Occipital lobe (tissue), 2 donors: ENCODE measurements around the gene OR4F15. TPM values are rescaled to one million over a fixed set of nuclear protein-coding genes. Genes with fewer than 3 reads are reported as not detected.
"Not testable (repeated sequence)": the region's sequence is repeated elsewhere in the genome, so short reads cannot be mapped to it uniquely, and the experiment has no call there.

Source experiments
- DNase-seq: peaks from one replicate; lab custom pipeline; 2025; lab: John Stamatoyannopoulos, UW
- total RNA-seq: library from RNA; depleted of rRNA; stranded (reverse); fragments of >200 nt; gene quantifications from one replicate; pipeline ENCODE4 v1.2.3, GENCODE V29; 2014

OR4F15 gene, protein sequence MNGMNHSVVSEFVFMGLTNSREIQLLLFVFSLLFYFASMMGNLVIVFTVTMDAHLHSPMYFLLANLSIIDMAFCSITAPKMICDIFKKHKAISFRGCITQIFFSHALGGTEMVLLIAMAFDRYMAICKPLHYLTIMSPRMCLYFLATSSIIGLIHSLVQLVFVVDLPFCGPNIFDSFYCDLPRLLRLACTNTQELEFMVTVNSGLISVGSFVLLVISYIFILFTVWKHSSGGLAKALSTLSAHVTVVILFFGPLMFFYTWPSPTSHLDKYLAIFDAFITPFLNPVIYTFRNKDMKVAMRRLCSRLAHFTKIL
- not detected for total RNA-seq

- DNase-seq = no peak
Measured at GRCh38 chr15:101811902-101812301, at the start of gene OR4F15. Gene OR4F15 (plus strand): TSS chr15:101812202. CDS start chr15:101818187, 5,985 bp downstream.

GRCh38 chr15:101764669-101765339, 47.2 kb upstream of the OR4F15 start:
- DNase-seq = not testable (repeated sequence)

GRCh38 chr15:101765340-101765671, 46.7 kb upstream of the OR4F15 start:
- DNase-seq = not testable (repeated sequence)

- DNase-seq = no peak
Measured at GRCh38 chr15:101765772-101766456, 46.1 kb upstream of the OR4F15 start.

DNA sequence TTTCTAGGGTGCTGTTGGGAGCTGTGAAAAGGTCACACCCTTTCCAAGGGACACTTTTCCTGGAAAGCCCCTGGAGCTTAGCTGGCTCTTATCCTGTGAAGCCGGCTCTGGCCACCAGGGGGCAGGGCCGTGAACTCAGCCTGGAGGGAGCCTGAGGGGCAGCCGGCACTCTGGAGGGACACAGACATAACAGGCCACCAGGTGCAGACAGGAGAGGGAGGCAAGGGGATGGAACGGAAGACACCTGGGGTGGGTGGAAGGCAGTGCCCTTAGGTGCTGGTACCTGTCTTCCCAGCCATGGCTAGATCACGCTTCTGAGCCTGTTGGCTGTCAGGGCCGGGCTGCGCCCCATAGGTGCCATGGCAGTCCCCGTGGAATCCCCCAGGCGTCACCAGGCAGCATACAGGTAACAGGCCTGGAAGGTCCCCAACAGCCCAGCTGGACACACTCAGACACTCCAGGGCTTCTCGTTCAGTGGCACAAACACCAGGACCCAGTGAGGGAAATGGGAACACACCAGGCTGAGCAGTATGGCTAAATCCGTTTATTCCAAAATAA, 44.8 kb upstream of the OR4F15 start:
- not testable (repeated sequence) for DNase-seq

GRCh38 chr15:101772921-101773320, 39.1 kb upstream of the OR4F15 start:
- DNase-seq = no peak

- DNase-seq = no peak
Measured at GRCh38 chr15:101773496-101774100, 38.4 kb upstream of the OR4F15 start.

DNA sequence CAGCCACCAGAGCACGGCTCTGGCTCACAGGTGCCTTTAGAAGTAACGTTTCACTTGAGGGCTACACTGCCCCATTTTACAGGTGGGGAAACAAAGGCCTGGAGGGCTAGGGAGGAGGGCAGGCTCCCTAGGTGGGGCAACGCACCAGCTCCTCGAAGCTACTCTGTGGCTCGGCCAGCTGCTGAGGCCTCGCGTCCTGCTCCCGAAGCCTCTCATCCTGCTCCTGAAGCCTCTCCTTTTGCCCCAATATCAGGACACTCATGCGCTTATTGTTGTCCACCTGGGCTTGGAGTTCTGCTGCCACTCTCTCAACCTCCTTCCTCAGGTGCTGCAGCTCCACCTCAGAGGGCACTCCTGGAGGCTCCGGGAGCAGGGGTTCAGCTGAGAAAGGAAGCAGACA, 36.9 kb upstream of the OR4F15 start:
- no peak for DNase-seq

GRCh38 chr15:101778576-101778975, 33.4 kb upstream of the OR4F15 start:
- not testable (repeated sequence) for DNase-seq

GRCh38 chr15:101780225-101780624, 31.8 kb upstream of the OR4F15 start:
- not testable (repeated sequence) for DNase-seq

GRCh38 chr15:101781928-101782327, 30.1 kb upstream of the OR4F15 start:
- no peak for DNase-seq

DNA sequence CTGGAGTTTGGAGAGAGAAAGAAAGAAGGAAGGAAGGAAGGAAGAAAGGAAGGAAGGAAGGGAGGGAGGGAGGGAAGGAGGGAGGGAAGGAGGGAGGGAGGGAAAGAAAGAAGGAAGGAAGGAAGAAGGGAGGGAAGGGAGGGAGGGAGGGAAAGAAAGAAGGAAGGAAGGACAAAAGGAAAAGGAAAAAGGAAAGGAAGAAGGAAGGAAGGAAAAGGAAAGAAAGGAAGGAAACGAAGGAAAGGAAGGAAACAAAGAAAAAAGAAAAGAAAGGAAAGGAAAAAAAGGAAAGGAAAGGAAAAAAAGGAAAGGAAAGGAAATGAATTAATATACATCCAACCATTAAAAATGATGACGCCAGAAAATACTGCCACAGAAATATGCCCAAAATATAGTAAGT, 27.4 kb upstream of the OR4F15 start:
- no peak for DNase-seq

- not testable (repeated sequence) for DNase-seq
Measured at GRCh38 chr15:101786422-101786821, 25.6 kb upstream of the OR4F15 start.

GRCh38 chr15:101788001-101788400, 24.0 kb upstream of the OR4F15 start:
- DNase-seq = not testable (repeated sequence)

DNA sequence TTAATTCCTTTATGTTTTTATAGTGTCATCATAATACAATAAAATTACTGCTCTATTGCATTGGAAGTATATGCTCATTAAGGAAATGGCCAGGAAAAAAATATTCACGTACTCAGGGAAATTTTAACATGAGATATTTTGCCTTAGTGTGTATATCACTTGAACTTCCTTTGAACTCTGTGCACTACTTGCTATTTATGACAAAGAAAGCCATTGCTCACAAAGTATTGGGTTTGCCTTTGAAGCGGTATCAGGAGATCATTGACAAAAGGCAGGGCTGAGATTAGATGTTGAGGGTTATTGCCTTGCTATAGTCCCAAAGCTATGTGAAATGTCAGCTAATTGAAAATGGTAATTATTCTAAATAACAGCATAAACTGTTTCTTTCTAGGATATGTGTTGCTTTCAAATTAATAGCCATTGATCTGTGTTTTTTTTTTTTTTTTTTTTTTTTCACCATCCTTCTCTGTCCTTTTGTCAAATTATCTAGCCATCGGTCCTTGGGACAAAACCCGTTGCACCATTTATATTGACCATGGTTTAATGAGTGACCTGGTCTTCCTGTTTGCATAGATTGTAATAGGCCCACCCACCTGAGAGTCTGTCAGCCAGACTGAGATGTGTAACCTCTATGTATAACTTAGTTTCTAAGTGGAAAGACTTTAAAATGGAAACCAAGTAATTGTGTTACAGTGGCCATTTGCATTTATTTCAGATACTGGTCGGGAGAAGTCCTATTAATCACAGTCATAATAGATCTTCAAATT, 23.3 kb upstream of the OR4F15 start:
- DNase-seq = not testable (repeated sequence)

DNA sequence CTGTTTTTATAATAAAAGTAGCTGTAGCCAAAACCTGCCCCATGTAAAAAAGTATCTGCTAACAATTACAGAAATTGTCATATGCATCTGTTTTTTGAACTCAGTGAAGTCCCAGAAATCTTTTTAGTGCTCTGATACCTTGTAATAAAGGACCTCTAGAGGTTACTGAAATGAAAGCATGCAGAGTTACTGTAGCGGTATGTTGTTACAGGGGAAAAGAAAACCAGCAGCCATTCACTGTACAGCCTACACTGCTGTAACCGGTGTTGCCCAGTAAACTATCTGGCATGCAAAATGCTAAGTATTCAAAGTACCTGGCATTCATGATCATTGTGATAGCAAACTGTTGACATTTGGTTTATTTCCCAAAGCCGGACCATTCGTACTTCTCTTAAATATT, 21.3 kb upstream of the OR4F15 start:
- not testable (repeated sequence) for DNase-seq

DNA sequence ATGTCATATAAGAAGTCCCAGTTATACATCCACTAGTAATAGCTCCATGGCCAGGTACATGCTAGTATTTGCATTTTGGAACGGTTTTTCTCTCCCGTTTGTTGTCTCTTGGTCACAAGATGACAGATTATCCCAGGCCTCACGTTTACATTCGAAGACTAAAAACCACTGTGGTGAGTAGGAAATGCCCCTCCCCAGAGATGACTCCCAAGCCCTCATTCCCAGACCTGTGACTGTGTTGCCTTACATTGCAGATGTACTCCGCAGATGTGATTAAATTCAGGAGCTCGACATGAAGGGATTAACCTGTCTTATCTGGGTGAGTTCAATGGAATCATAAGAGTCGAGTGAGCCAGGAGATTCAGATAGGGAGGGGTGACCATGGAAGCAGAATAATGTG, 18.0 kb upstream of the OR4F15 start:
- DNase-seq = not testable (repeated sequence)

GRCh38 chr15:101795455-101795854, 16.5 kb upstream of the OR4F15 start:
- no peak for DNase-seq

DNA sequence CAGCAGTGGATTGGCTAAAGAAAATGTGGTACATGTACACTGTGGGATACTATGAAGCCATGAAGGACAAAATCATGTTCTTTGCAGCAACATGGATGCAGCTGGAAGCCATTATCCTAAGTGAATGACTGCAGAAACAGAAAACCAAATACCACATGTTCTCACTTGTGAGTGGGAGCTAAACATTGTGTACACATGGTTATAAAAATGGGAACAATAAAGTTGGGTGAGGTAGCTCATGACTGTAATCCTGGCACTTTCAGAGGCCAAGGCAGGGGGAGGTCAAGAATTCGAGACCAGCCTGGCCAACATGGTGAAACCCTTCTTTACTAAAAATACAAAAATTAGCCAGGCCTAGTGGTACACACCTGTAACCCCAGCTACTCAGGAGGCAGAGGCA, 12.3 kb upstream of the OR4F15 start:
- DNase-seq = no peak

DNA sequence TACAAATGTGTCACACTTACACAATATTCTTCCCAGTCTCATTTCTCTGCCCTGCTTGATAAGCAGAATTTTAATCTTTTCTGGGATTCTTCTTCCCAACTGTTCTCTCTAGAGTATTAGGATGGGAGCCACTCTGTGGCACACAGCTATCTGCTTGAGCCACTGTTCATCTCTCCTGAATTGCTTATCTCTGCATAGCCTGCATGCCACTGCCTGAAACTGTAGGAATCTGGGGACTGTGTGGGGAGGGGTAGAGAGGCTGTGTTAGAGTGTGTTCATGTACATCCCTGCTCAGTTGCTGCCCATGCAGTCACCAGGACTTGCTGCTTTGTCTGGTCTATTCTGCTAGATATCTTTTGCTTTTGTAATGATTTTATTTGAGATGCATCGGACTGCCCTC, 11.0 kb upstream of the OR4F15 start:
- no peak for DNase-seq

DNA sequence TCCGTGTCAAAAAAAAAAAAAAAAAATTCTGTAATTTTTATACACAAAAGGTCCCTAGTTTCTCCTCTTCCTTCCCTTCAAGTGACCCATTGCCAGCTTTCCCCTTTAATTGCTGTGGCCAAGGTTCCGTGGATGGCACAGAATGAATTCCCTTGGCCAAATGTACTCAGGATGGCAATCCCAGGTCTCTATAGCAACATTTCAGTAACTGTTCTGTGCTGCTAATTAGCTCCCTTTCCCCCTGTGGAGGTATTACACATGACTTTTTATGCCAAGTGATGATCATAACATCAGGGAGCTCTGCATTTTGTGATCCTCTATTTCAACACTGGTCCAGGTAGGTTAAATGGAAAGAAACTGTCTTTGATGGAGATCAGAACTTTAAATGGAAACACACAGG, 8.8 kb upstream of the OR4F15 start, which contains the start of gene OR4F6:
Gene OR4F6 (plus strand): TSS at position 301 of the 400 bp plus-strand sequence. CDS start 2,211 bp downstream, outside the sequence.
- no peak for DNase-seq
